H1 (cell line): ENCODE data around the gene NNMT. TPM values are rescaled to one million over a fixed set of nuclear protein-coding genes. Genes with fewer than 3 reads are reported as not detected.

ENCODE experiments used
- EZH2 ChIP-seq: fragments of 200-600 bp; sonication (generic); IDR thresholded peaks from 2 replicates; pipeline ENCODE4 v1.7.1; 2012; ENCODE audit warnings: low read depth, mild to moderate bottlenecking, moderate library complexity, low read length, inconsistent platforms; ENCODE audit not compliant: severe bottlenecking
- RXRA ChIP-seq: IDR thresholded peaks from 2 replicates; pipeline ENCODE4 v1.6.1; 2011; ENCODE audit warnings: low read depth, mild to moderate bottlenecking, low read length, moderate library complexity; ENCODE audit not compliant: insufficient read depth
- polyA plus RNA-seq, 7 experiments: library from polyadenylated mRNA; depleted of rRNA in 3 of 7; stranded (reverse) in 5 of 7; unstranded in 2 of 7; fragments of >200 nt in 5 of 7; fragments of 200-250 nt in 2 of 7; gene quantifications; 1 replicate in 5 of 7; 2 replicates in 1 of 7; 4 replicates in 1 of 7; pipeline versions ENCODE4 v1.2.1 to v1.2.3, GENCODE V29; 2011 to 2013; ENCODE audit warnings: missing spikeins in 2 of 7, mixed read lengths in 2 of 7
- total RNA-seq: library from RNA; stranded (reverse); fragmentation: NEBNext Ultra II Directional; extraction: Animal tissue kit (Norgen Biotek cat#: 25700); gene quantifications from 2 replicates; pipeline ENCODE4 v1.2.1, GENCODE V29; 2021

The NNMT gene
- total and polyA plus RNA-seq, 2 of the 8 experiments (the other 6 are each of a cell fraction or from before 2014, with no cell fraction given): not detected

DNA sequence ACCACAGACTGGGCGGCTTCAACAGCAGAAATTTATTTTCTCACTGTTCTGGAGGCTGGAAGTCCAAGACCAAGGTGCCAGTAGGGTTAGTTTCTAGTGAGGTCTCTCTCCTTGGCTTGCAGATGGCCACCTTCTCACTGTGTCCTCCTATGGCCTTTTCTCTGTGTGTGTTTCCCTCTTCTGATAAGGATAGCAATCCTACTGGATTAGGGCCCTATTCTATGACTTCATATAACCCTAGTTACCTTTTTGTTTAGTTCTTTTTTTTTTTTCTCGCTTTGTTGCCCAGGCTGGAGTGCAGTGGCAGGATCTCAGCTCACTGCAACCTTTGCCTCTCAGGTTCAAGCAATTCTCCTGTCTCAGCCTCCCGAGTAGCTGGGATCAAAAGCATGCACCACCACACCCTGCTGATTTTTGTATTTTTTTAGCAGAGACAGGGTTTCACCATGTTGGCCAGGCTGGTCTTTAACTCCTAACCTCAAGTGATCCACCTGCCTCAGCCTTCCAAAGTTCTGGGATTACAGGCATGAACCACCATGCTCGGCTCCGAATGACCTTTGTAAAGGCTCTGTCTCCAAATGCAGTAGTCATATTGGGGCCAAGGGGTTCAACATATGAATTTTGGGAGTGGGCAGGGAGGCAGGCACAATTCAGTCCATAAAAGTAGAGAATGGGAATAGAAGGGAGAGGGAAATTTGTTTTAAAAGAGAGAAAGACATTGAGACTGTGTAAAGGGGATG, 25.5 kb upstream of the NNMT start (continued):
- TF ChIP-seq EZH2: no peak
- TF ChIP-seq RXRA: no peak
